SH-SY5Y (cell line): ENCODE data around the gene SAG.

Experiments
- GATA2 ChIP-seq: IDR thresholded peaks from 2 replicates; pipeline ENCODE4 v1.6.1; 2011; ENCODE audit warnings: mild to moderate bottlenecking, low read depth, low read length
- GATA3 ChIP-seq: IDR thresholded peaks from 2 replicates; pipeline ENCODE4 v1.6.1; 2011; ENCODE audit warnings: low read depth, mild to moderate bottlenecking, low read length, moderate library complexity

Gene SAG

DNA sequence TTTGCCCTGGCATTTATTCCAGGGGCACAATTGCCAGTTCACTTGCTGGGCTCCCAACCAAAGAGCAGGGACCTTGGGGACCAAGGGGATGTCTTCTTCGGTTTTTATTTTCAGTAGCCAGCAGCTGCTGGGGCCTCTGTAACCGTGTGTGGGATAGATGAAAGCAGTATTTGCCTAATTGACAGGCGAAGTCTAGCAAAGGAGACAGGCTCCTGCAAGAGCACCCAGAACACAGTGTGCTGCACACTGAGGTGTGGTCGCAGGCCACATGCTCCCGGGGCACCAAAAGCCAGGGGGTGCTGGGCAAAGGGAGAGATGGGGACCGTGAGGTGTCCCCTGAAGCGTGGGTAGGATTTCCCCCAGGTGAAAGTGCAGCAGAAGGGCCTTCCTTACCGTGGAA is 5.3 kb downstream of the SAG start:
- TF ChIP-seq GATA2 = no peak
- no peak for TF ChIP-seq GATA3

DNA sequence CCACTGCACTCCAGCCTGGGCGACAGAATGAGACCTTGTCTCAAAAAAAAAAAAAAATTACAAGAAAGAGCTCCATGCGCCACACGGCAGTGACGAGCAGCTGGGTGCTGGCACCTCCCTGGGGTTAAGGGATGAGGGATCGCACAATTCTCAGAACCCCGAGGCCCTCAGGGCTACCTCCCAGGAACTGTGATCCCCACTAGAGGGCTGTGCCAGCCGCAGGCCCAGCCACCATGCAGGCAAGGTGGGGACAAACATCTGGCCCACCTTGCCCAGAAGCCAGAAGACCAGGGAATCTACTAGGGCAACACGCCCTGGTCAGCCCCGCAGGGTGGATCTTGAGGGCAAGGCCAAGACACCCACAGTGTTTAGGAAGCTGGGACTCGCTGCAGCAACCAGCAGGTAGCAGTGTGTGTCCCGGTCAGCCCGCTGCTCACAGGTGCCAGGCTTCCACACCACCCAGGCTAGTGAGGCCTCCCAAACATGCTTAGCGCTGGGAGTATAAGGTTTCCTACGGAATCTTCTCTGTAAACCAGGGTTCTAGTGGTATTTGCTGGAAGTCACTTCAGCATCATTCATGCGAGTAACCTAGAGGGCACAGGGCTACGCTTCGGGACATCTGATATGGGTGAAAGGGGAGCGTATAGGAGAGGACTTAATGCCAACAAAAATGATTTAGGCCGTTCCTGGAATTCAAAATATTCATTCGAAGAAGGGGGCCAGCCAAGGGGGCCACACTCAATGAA is 6.7 kb downstream of the SAG start:
- TF ChIP-seq GATA3 = no peak
- no peak for TF ChIP-seq GATA2

DNA sequence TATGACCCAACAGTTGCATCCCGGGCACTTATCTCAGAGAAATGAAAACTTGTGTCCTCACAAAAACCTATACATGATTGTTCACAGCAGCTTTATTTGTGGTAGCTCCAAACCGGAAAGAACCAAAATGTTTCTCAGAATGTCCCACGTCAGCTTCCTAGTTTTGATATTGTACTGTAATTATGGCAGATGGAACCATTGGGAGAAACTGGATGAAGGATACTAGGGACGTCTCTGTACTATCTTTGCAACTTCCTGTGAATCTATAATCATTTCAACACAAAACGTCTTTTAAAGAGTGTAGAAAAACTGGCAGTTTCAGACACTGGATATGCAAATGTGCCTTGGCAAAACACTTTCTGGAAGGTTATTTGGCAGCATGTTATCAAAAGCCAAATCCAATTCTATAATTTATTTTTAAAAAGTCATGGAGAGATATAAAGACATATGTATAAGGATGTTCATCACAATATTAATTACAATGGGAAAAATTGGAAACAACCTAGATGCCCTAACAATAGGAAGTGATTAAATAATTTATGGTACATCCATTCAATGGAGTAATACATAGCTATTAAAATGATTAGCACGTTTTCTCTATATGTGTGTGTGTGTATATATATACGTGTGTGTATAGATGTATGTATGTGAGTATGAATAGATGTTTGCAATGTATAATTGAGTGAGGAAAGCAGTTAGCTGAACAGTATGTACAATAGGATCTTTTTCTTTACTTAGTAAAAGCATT is 9.8 kb downstream of the SAG start:
- no peak for TF ChIP-seq GATA3

DNA sequence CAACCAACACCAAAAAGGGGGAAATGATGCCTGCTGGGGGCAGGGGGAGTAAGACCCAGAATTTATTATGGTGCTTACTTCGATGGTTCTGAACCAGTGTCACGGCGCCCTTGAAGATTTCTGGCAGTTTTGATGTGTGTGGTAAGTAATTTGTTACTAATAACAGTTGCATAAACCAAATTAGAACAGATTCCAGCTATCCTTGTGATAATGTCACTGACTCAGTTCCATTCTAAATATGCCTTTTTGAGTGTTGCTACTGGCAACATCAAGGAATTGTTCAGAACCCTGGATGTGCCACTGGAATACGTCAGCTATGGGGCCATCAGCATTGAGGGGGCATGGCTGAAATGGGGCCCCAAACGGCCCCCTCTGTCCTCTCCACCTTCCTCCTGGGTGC is 11.6 kb downstream of the SAG start:
- TF ChIP-seq GATA3 (no peak), GATA2 (no peak)

DNA sequence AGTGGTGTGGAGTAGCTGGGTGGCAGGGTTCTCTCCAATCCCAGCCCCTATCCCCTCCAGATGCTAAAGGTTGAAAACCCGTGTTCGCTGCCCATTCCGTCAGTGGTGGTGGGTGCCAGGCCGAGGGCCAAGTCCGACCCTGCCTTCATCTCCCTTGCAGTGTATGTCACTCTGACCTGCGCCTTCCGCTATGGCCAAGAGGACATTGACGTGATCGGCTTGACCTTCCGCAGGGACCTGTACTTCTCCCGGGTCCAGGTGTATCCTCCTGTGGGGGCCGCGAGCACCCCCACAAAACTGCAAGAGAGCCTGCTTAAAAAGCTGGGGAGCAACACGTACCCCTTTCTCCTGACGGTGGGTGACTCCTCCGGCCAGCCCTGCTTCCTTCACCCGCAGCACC is 12.9 kb downstream of the SAG start:
- TF ChIP-seq GATA3 = no peak
- TF ChIP-seq GATA2 = no peak

DNA sequence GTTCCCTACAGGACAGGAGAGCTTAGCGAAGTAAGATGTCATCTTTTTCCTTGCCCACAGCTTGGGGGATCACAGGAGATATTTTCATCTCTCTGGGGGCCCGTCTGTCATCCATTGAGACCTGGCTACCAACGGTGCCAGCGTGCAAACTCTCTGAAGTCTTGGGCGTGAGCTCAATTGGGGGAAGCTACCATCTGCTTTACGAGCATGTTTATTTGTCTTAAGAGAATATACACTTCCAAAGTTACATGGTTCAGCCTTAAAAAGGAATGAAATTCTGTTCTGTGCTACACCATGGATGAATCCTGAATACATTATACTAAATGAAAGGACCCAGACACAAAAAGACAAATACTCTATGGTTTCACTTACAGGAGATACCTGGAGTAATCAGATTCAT is 13.6 kb downstream of the SAG start:
- TF ChIP-seq GATA2 (no peak), GATA3 (no peak)

DNA sequence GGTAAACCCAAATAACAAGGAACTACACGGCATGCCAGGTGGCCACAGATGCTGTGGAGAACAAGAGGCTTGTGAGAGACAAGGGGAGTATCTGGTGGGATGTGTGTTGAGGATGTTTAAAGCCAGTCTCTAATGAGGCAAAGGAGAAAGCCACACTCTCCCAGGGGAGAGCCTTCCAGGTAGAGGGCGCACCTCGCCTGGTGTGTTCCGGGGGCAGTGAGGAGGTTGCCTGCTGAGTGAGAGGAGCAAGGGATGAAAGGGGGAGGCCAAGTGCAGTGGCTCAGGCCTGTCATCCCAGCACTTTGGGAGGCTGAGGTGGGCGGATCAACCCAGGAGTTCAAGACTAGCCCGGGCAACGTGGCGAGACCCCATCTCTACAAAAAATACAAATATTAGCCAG is 16.2 kb downstream of the SAG start:
- TF ChIP-seq GATA3 (no peak), GATA2 (no peak)

DNA sequence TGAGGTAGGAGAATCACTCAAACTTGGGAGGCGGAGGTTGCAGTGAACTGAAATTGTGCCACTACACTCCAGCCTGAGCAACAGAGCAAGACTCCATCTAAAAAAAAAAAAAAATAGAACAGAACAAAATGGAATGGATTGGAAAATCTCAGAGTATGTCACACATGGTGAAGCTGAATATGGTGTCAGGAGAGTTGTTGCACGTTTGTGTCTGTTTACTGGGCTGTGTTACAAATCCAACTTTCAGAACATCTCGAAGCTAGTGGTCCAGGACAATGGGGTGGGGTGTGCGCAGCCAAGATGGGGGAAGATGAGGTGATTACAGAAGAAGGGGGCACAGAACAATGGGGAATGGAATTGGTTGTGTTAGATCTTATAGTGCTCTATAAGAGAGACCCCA is 17.6 kb downstream of the SAG start:
- TF ChIP-seq GATA3 (no peak), GATA2 (no peak)

DNA sequence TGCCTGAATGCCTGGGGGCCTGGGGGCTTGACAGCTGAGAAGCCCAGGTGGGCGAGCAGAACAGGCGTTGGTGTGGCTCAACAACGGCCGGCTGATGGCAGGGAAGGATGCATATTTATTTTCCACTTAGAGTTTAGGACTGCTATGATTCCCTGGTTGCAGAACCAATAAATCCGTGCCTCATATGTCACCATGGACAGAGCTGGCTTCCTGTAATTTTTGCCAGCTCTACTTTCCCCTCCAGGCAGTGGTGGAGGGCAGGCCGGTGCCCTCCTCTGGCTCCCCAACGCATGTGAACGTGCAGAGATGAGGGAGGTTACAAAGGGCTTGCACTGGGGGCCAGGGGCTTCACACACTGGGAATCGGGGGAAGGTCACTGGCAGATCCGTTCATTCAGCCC is 18.2 kb downstream of the SAG start:
- no peak for TF ChIP-seq GATA2
- TF ChIP-seq GATA3 = no peak

DNA sequence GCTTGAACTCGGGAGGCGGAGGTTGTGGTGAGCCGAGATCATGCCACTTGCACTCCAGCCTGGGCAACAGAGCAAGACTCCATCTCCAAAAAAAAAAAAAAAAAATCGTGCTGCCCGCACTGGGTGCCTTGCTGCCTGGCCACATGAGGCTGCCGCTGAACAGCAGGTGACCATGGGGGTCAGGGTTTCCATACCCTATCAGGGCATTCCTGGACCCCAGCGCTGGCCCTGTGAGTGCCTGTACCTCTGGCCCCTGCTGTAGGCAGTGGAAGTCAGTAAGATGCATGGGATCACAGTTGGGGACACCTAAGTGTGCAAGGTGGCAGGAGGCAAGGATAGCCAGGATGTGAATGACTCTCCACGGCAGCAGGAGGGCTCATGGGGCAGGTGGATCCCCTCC is 18.9 kb downstream of the SAG start:
- TF ChIP-seq GATA2 (no peak), GATA3 (no peak)

DNA sequence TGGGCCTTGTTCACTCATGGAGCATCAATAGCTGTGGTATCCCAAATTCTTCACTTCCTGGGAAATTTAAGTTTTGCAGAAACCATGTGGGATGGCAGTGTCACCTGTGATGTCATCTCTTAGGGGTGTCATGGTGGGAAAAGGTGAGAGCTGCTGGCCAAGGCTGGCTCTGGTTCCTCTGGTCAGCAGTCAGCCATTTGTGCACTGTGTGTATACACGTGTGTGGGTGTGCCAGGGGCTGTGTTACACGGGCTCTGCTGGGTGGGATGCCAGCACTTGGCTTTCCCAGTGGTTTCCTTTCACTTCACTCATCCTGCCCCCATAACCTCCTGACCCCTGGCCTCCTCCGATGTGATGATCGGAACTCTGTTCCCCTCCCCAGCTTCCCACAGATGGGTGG is 21.3 kb downstream of the SAG start:
- no peak for TF ChIP-seq GATA2

DNA sequence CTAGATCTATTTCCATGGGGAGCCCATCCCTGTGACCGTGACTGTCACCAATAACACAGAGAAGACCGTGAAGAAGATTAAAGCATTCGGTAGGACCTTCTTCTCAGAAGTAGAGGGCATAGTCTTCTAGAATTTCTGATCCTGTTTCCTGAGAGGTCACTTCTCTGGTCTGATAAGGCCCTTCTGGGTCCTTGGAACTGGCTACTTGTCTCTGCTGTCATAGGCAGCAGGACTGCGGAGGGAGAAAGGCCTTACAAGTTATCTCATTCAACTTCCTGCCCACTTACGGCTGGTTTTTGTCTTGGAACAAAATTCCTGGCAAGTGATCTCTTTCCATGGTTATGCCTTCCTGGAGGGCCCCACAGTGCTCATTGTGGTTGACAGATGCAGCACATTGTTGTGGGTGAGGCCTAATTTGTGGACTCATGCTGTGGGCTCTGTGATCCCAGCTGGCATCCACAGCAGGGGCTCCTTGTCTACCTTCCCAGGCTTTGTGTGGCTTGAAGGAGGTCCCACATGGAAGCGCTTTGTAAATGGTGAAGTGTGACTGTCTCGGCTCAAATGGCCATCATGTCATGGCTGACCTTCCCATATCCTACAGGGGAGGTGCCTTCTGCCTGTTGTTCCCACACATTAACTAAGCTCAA is 22.0 kb downstream of the SAG start:
- TF ChIP-seq GATA2 = no peak
- no peak for TF ChIP-seq GATA3

DNA sequence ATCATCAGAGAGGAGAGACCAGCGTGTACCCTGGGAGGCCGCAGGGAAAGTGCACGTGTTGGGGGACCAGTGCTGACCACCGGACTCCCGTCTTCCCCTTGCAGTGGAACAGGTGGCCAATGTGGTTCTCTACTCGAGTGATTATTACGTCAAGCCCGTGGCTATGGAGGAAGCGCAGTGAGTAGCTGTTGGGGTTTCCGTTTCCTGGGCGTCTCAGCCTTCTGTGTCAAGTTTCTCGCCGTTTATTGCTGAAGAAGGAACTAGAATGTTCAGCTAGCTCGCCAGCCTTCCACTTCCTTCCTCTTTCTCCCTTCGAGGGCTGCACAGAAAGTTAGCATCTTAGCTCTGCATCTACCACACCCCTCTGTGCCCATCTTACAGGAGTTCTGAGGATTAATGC is 23.9 kb downstream of the SAG start:
- TF ChIP-seq GATA2 = no peak
- no peak for TF ChIP-seq GATA3

DNA sequence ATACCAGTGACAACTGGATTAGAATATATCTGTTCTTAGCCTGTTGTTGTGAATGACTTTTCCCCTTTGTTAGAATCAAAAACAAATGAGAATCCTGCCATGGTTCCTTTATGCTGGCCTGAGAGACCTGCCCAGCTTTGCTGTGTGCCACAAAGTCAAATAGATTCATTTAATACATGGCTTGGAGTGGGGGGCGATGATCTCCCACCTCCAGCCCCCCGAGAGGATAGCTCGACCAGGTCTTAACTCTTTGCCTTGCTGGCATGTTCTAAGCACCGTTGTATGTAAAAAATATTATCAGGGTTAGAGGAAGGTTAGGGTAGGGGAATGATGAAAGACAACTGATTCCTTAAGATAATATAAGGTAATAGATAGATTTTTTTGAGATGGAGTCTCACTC is 24.5 kb downstream of the SAG start:
- TF ChIP-seq GATA2 = no peak
- TF ChIP-seq GATA3 = no peak

DNA sequence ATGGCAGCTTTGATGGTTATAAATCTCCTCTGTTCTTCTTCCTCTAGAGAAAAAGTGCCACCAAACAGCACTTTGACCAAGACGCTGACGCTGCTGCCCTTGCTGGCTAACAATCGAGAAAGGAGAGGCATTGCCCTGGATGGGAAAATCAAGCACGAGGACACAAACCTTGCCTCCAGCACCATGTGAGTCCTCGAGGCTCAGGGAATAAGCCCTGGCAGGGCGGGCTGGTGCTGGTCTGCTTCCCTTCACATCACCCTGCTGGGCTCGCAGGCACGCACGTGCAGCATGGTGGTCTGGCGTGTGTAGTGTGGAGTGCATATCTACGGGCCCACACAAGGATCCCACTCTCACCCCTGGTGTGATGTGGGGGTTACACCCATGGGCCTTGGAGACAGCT is 27.3 kb downstream of the SAG start:
- TF ChIP-seq GATA3 (no peak), GATA2 (no peak)
